ENCODE measurements around the gene JPH3.

GRCh38 chr16:87727346-87727745 lies 125.0 kb downstream of the JPH3 start:
- TF ChIP-seq CTCF (IDR thresholded peaks at IDR 0.05): no peak
- no peak for TF ChIP-seq POLR2A (IDR thresholded peaks at IDR 0.05)
- TF ChIP-seq EP300 (IDR thresholded peaks at IDR 0.05): no peak

Data from gastroesophageal sphincter (tissue), 3 donors.